ENCODE data around the gene ABCB8. TPM values are rescaled to one million over a fixed set of nuclear protein-coding genes. Genes with fewer than 3 reads are reported as not detected.

ABCB8 gene
- total and polyA plus RNA-seq, 2 of the 8 experiments (the other 6 are each of a cell fraction or from before 2014, with no cell fraction given), result 17.7 to 27.0 TPM

- no peak for DNase-seq (ENCODE audit: low read depth in 1 of 2, low spot score in 2 of 2)
- H3K4ac ChIP-seq (replicated peaks; ENCODE audit: insufficient read length, low read depth, low read length), result peak overlapping the region; percentile 41
- no peak overlapping the region for H3K14ac ChIP-seq (ENCODE audit: insufficient read length)
- H4K5ac ChIP-seq (ENCODE audit: insufficient read length, low read depth, low read length), result no peak overlapping the region
- H2AK5ac ChIP-seq (ENCODE audit: low read depth, low read length), result no peak overlapping the region
- H3K56ac ChIP-seq (replicated peaks; ENCODE audit: insufficient read length, low read depth, low read length), result no peak overlapping the region
- WGBS, 2 experiments (ENCODE audit: extremely low coverage in 1 of 2, insufficient coverage in 1 of 2, insufficient read length in 1 of 2, insufficient replicate concordance in 2 of 2, low coverage in 1 of 2, low lambda C conversion rate in 2 of 2, missing lambda C conversion rate in 1 of 2), result 76% methylated on average over 7 of the region's 7 CpGs; no CpG with 5 or more reads in 1 of the 2 experiments
- no peaks in the 10 kb centered on the region; the same call in 1 of the 2 replicates for H3K79me1 ChIP-seq (ENCODE audit: low read depth, low read length)
- H3K23me2 ChIP-seq (ENCODE audit: low read depth, low read length), result no peaks in the 10 kb centered on the region; the same call in 1 of the 2 replicates
- H4K91ac ChIP-seq (replicated peaks; ENCODE audit: insufficient read length, low read length), result peak overlapping the region; percentile 44
- H2BK5ac ChIP-seq (ENCODE audit: low read depth, low read length), result no peak overlapping the region; the same call in 1 of the 2 replicates
- 0 out of 2 replicates have a peak overlapping the region, but pooled peaks have one; percentile 32 for H2BK20ac ChIP-seq (ENCODE audit: low read length)
- ChIA-PET POLR2A (ENCODE audit: partially characterized antibody) (interaction anchor here (0.8 to 2.5 kb wide), 6 partner anchors 9 to 49 kb away, joined by 3 to 16 read pairs (median 5); partner anchors contain the start of gene SLC4A2), CTCF (ENCODE audit: partially characterized antibody) (interaction anchor here (0.7 to 11.5 kb wide), 34 partner anchors 11 to 234 kb away, joined by 3 to 142 read pairs (median 6); partner anchors contain the start of genes ABCB8, ATG9B, CDK5 and NOS3)
- no peaks in the 10 kb centered on the region for H3K9me3 ChIP-seq (ENCODE audit: insufficient read depth in 2 of 2, low read depth in 1 of 2, low read length in 1 of 2)
- FAIRE-seq, result no peak
- no peaks in the 10 kb centered on the region for H3K36me3 ChIP-seq (ENCODE audit: control insufficient read depth in 2 of 4, insufficient read depth in 4 of 4, low read length in 3 of 4)
- peak overlapping the region; percentile 29; the same call in 1 of the 2 replicates for H4K8ac ChIP-seq (ENCODE audit: extremely low read depth, insufficient read depth, low read length)
- peak overlapping the region in 1 of 4 experiments; percentile 33; a peak in 1 of 8 replicates for H3K4me3 ChIP-seq (ENCODE audit: extremely low read depth in 1 of 4, insufficient read depth in 2 of 4, low read depth in 3 of 4, low read length in 4 of 4)
- H2BK120ac ChIP-seq (replicated peaks; ENCODE audit: low read depth, low read length), result no peak overlapping the region
- peaks cover 0 to 3% (median 2%) of the 10 kb centered on the region in 4 experiments; a peak in 3 of 7 replicates for H3K27me3 ChIP-seq (replicated peaks in 1 of 4; ENCODE audit: control insufficient read depth in 3 of 4, extremely low read depth in 1 of 4, insufficient read depth in 3 of 4, low read length in 3 of 4)
- peaks cover 0 to 31% (median 24%) of the 10 kb centered on the region in 4 experiments; a peak in 6 of 7 replicates for H3K4me1 ChIP-seq (replicated peaks in 1 of 4; ENCODE audit: control insufficient read depth in 3 of 4, insufficient read depth in 4 of 4, low read length in 3 of 4)
- no peak overlapping the region for H3K9ac ChIP-seq (replicated peaks in 1 of 4; ENCODE audit: extremely low read depth in 1 of 4, low read depth in 3 of 4, low read length in 3 of 4)
- peak overlapping the region; percentile 51 to 69; a peak in 3 of 4 replicates for H3K4me2 ChIP-seq (ENCODE audit: insufficient read depth in 1 of 2, low read depth in 2 of 2, low read length in 2 of 2)
- no peak overlapping the region for H3K23ac ChIP-seq (ENCODE audit: insufficient read length)
- H3K79me2 ChIP-seq (ENCODE audit: control insufficient read depth in 1 of 2, insufficient read depth in 2 of 2, low read length in 2 of 2), result no peaks in the 10 kb centered on the region
- H4K20me1 ChIP-seq (replicated peaks in 1 of 2; ENCODE audit: control insufficient read depth in 1 of 2, insufficient read depth in 2 of 2, low read length in 2 of 2), result no peaks in the 10 kb centered on the region
- peak overlapping the region; percentile 60; the same call in 1 of the 2 replicates for H2BK12ac ChIP-seq (ENCODE audit: low read depth, low read length)
- H2AFZ ChIP-seq (ENCODE audit: low read length), result no peak overlapping the region
- no peak overlapping the region for H2BK15ac ChIP-seq (ENCODE audit: low read length)
- H3K18ac ChIP-seq (ENCODE audit: extremely low read depth, low read length), result peak overlapping the region; percentile 78
- no peak overlapping the region for H3K27ac ChIP-seq (ENCODE audit: low read depth, low read length)
- TF ChIP-seq NRF1 (IDR thresholded peaks at IDR 0.05; ENCODE audit: low read depth, low read length) (no peak), RFX5 (IDR thresholded peaks at IDR 0.05; ENCODE audit: borderline replicate concordance, low read depth, low read length) (no peak), BACH1 (IDR thresholded peaks at IDR 0.05; ENCODE audit: low read length) (no peak), FOSL1 (IDR thresholded peaks at IDR 0.05; ENCODE audit: insufficient read depth, low read depth, low read length) (no peak), CHD1 (IDR thresholded peaks at IDR 0.05; ENCODE audit: low read depth, low read length) (no peak), ATF3 (IDR thresholded peaks at IDR 0.05; ENCODE audit: insufficient read depth, low read depth, low read length) (no peak), RNF2 (IDR thresholded peaks at IDR 0.05; ENCODE audit: borderline replicate concordance, low read depth, low read length, missing control alignments, poor library complexity, severe bottlenecking) (no peak), EZH2 (IDR thresholded peaks at IDR 0.05; ENCODE audit: low read depth, low read length, severe bottlenecking) (no peak), SIX5 (IDR thresholded peaks at IDR 0.05; ENCODE audit: low read depth, low read length) (no peak)
- TF ChIP-seq, protein P1, sequence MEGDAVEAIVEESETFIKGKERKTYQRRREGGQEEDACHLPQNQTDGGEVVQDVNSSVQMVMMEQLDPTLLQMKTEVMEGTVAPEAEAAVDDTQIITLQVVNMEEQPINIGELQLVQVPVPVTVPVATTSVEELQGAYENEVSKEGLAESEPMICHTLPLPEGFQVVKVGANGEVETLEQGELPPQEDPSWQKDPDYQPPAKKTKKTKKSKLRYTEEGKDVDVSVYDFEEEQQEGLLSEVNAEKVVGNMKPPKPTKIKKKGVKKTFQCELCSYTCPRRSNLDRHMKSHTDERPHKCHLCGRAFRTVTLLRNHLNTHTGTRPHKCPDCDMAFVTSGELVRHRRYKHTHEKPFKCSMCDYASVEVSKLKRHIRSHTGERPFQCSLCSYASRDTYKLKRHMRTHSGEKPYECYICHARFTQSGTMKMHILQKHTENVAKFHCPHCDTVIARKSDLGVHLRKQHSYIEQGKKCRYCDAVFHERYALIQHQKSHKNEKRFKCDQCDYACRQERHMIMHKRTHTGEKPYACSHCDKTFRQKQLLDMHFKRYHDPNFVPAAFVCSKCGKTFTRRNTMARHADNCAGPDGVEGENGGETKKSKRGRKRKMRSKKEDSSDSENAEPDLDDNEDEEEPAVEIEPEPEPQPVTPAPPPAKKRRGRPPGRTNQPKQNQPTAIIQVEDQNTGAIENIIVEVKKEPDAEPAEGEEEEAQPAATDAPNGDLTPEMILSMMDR (IDR thresholded peaks at IDR 0.05; ENCODE audit: control extremely low read depth in 1 of 3, insufficient read depth in 1 of 3, low read depth in 1 of 3, low read length in 3 of 3), result no peak
These were observed 18.3 kb upstream of the ABCB8 start for GRCh38 chr7:151010037-151010306.
